NCI-H1436 (cell line): ENCODE measurements around the gene ZNF711.
"Not testable (repeated sequence)": the region's sequence is repeated elsewhere in the genome, so short reads cannot be mapped to it uniquely, and the experiment has no call there.

ENCODE experiments used
- DNase-seq: peaks from one replicate; lab custom pipeline; 2025; lab: John Stamatoyannopoulos, UW

ZNF711 gene

GRCh38 chrX:85243761-85244449 is at the start of gene ZNF711, which contains the start of gene SATL1:
Gene ZNF711 (plus strand): TSS chrX:85243991. CDS start chrX:85247573, 3,582 bp downstream.
Gene SATL1 (minus strand): TSS chrX:85243779. CDS start chrX:85108968, 134,811 bp downstream.
- DNase-seq = peak; percentile 97

GRCh38 chrX:85196319-85196718 is 47.5 kb upstream of the ZNF711 start:
- DNase-seq = no peak

- DNase-seq = no peak
Measured at GRCh38 chrX:85203461-85203970, 40.3 kb upstream of the ZNF711 start.

GRCh38 chrX:85213792-85214530 is 29.8 kb upstream of the ZNF711 start:
- no peak for DNase-seq

GRCh38 chrX:85215946-85216345 is 27.8 kb upstream of the ZNF711 start:
- DNase-seq = no peak

- DNase-seq = no peak
Measured at GRCh38 chrX:85221361-85221760, 22.4 kb upstream of the ZNF711 start.

- no peak for DNase-seq
Measured at GRCh38 chrX:85223359-85223758, 20.4 kb upstream of the ZNF711 start.

- no peak for DNase-seq
Measured at GRCh38 chrX:85243155-85243554, 636 bp upstream of the ZNF711 start.

- peak; percentile 17 for DNase-seq
Measured at GRCh38 chrX:85244450-85245211, 840 bp downstream of the ZNF711 start.

GRCh38 chrX:85285286-85285685 is 41.5 kb downstream of the ZNF711 start:
- DNase-seq = not testable (repeated sequence)

- DNase-seq = no peak
Measured at GRCh38 chrX:85288992-85289723, 45.4 kb downstream of the ZNF711 start.

- DNase-seq = no peak
Measured at GRCh38 chrX:85303544-85303943, 59.8 kb downstream of the ZNF711 start.

- DNase-seq = no peak
Measured at GRCh38 chrX:85309717-85310116, 65.9 kb downstream of the ZNF711 start.

- not testable (repeated sequence) for DNase-seq
Measured at GRCh38 chrX:85311348-85311747, 67.6 kb downstream of the ZNF711 start.
